Measurements from ENCODE around the gene OR51B6. TPM values are rescaled to one million over a fixed set of nuclear protein-coding genes. Genes with fewer than 3 reads are reported as not detected.

Gene OR51B6
- not detected for total RNA-seq

- no peak within 1 kb of the TSS for H3K27ac ChIP-seq (replicated peaks in 1 of 4)
- no peaks in the 10 kb centered on the region for H3K4me1 ChIP-seq
- no peaks in the 10 kb centered on the region for H3K36me3 ChIP-seq
- H3K9me3 ChIP-seq, result no peaks in the 10 kb centered on the region
- H3K4me3 ChIP-seq, result no peak within 1 kb of the TSS
- no peak for DNase-seq (ENCODE audit: extremely low spot score)
- intact Hi-C loops (cut with DNase I), result no loop called here
- no peak for TF ChIP-seq EP300 (IDR thresholded peaks at IDR 0.05)
- no peak for TF ChIP-seq POLR2A (IDR thresholded peaks at IDR 0.05; ENCODE audit: low read depth)
- WGBS, result 68% methylated on average over 1 of the region's 1 CpG
- no peaks in the 10 kb centered on the region for H3K27me3 ChIP-seq
Observed at GRCh38 chr11:5351208-5351607, at the start of gene OR51B6. OR51B6 (plus strand) TSS chr11:5351508; CDS start chr11:5351508, 0 bp downstream.

- H3K27me3 ChIP-seq, result no peaks in the 10 kb centered on the region
- intact Hi-C loops (cut with DNase I), result no loop called here
- H3K9me3 ChIP-seq, result no peaks in the 10 kb centered on the region
- DNase-seq (ENCODE audit: extremely low spot score), result no peak
- no peak for TF ChIP-seq CTCF (IDR thresholded peaks at IDR 0.05)
- no peak for TF ChIP-seq POLR2AphosphoS5 (IDR thresholded peaks at IDR 0.05)
- no peak for TF ChIP-seq POLR2A (IDR thresholded peaks at IDR 0.05; ENCODE audit: low read depth)
- no peak for TF ChIP-seq EP300 (IDR thresholded peaks at IDR 0.05)
- H3K4me1 ChIP-seq, result no peaks in the 10 kb centered on the region
- no peak within 1 kb of the TSS for H3K27ac ChIP-seq (replicated peaks in 1 of 4)
- no peak within 1 kb of the TSS for H3K4me3 ChIP-seq
- WGBS, result 88% methylated on average over 2 of the region's 2 CpGs
- H3K36me3 ChIP-seq, result no peaks in the 10 kb centered on the region
Observed at GRCh38 chr11:5301846-5302245, 49.5 kb upstream of the OR51B6 start, which contains the start of gene OR51B4. OR51B4 (minus strand) TSS chr11:5301946; CDS start chr11:5301946, 0 bp downstream.

GRCh38 chr11:5303626-5304025, 47.7 kb upstream of the OR51B6 start:
- TF ChIP-seq CTCF (IDR thresholded peaks at IDR 0.05) (no peak), POLR2A (IDR thresholded peaks at IDR 0.05; ENCODE audit: low read depth) (no peak), POLR2AphosphoS5 (IDR thresholded peaks at IDR 0.05) (no peak), EP300 (IDR thresholded peaks at IDR 0.05) (no peak)
- Histone ChIP-seq H3K9me3 (no peaks in the 10 kb centered on the region), H3K36me3 (no peaks in the 10 kb centered on the region), H3K27me3 (no peaks in the 10 kb centered on the region), H3K27ac (replicated peaks in 1 of 4) (no peak overlapping the region), H3K4me1 (no peaks in the 10 kb centered on the region), H3K4me3 (no peak overlapping the region)
- intact Hi-C loops (cut with DNase I), result no loop called here
- 68% methylated on average over 5 of the region's 5 CpGs for WGBS
- DNase-seq (ENCODE audit: extremely low spot score), result no peak

- Histone ChIP-seq H3K27ac (replicated peaks in 1 of 4) (no peak overlapping the region), H3K4me3 (no peak overlapping the region), H3K9me3 (no peaks in the 10 kb centered on the region), H3K27me3 (no peaks in the 10 kb centered on the region), H3K36me3 (no peaks in the 10 kb centered on the region), H3K4me1 (no peaks in the 10 kb centered on the region)
- WGBS, result 92% methylated on average over 1 of the region's 1 CpG
- TF ChIP-seq EP300 (IDR thresholded peaks at IDR 0.05) (no peak), POLR2AphosphoS5 (IDR thresholded peaks at IDR 0.05) (no peak), CTCF (IDR thresholded peaks at IDR 0.05) (no peak), POLR2A (IDR thresholded peaks at IDR 0.05; ENCODE audit: low read depth) (no peak)
- DNase-seq (ENCODE audit: extremely low spot score), result no peak
- intact Hi-C loops (cut with DNase I), result no loop called here
Observed at GRCh38 chr11:5304046-5304445, 47.3 kb upstream of the OR51B6 start.

DNA sequence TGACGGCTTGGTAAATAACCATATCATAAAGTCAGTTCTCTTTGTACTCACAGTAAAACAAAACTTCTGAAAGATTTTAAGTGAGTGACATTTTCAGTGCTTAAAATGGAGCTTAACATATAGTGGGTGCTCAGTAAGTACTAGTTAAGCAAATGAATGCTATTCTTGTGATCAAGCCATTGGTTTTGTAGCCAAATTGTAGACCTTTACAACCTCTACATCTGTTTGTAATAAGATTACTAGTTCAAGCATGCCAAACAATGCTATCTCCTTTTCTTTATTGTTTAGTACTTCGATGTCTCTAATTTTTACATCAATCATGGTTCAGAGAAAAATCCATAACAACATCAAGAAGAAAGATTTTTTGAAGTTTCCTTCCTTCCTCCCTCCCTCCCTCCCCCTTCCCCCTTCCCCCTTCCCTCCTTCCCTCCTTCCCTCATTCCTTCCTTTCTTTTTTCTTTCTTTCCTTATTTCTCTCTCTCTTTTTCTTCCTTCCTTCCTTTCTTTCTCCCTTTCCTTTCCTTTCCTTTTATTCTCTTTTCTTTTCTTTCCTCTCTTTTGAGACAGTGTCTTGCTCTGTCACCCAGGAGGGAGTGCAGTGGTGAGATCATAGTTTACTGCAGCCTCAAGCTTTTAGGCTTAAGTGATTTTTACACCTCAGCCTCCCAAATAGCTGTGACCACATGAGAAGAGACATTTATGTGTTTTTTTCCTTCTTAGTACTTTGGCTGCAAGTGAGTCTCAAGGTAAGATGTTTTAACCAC, 43.9 kb upstream of the OR51B6 start:
- Histone ChIP-seq H3K36me3 (no peaks in the 10 kb centered on the region), H3K27me3 (no peaks in the 10 kb centered on the region), H3K4me3 (no peak overlapping the region), H3K4me1 (no peaks in the 10 kb centered on the region), H3K9me3 (no peaks in the 10 kb centered on the region), H3K27ac (replicated peaks in 1 of 4) (no peak overlapping the region)
- DNase-seq (ENCODE audit: extremely low spot score), result no peak
- TF ChIP-seq POLR2AphosphoS5 (IDR thresholded peaks at IDR 0.05), result no peak
- TF ChIP-seq EP300 (IDR thresholded peaks at IDR 0.05), result no peak
- TF ChIP-seq POLR2A (IDR thresholded peaks at IDR 0.05; ENCODE audit: low read depth), result no peak
- TF ChIP-seq CTCF (IDR thresholded peaks at IDR 0.05), result no peak
- intact Hi-C loops (cut with DNase I), result no loop called here
- 84% methylated on average over 2 of the region's 2 CpGs for WGBS

All from esophagus muscularis mucosa (tissue), 4 donors.